OCI-LY7 (cell line): Measurements from ENCODE around the gene CMA1. TPM values are rescaled to one million over a fixed set of nuclear protein-coding genes. Genes with fewer than 3 reads are reported as not detected.
"Not testable (repeated sequence)": the region's sequence is repeated elsewhere in the genome, so short reads cannot be mapped to it uniquely, and the experiment has no call there.

Experiments used
- BruUV-seq: library from RNA; stranded (reverse); fragments of 400-500 nt; replicated peaks from 2 replicates; lab custom pipeline; 2021; lab: Mats Ljungman, UMichigan
- CTCF ChIA-PET: fragments of 300-600 bp; sonication (Branson Sonifier 250); formaldehyde crosslinking; loops from one replicate; lab custom pipeline; 2022; ENCODE audit warnings: antibody characterized with exemption; ENCODE audit not compliant: unreplicated experiment; lab: Charles Lee
- POLR2A ChIA-PET: fragments of 300-600 bp; sonication (Branson Sonifier 250); formaldehyde crosslinking; loops from one replicate; lab custom pipeline; 2022; ENCODE audit warnings: antibody characterized with exemption; lab: Charles Lee
- DNase-seq: peaks from one replicate; pipeline ENCODE4 v3.0.0-alpha.2; 2015; ENCODE audit warnings: low spot score
- H2AFZ ChIP-seq: fragments of 200-600 bp; sonication (generic), shearing (Covaris generic); 2 replicates; pipeline ENCODE4 v1.6.1; 2014; ENCODE audit warnings: mild to moderate bottlenecking, antibody characterized with exemption, low read length, moderate library complexity
- H3K27ac ChIP-seq: fragments of 200-600 bp; sonication (generic); 2 replicates; pipeline ENCODE4 v1.5.1; 2014; ENCODE audit warnings: mixed run types, low read depth, mild to moderate bottlenecking, moderate library complexity, low read length, inconsistent platforms; ENCODE audit not compliant: poor library complexity, severe bottlenecking
- H3K36me3 ChIP-seq: fragments of 200-600 bp; sonication (generic); 2 replicates; pipeline ENCODE4 v1.6.1; 2014; ENCODE audit warnings: mild to moderate bottlenecking, antibody characterized with exemption, low read length, moderate library complexity, mixed read lengths; ENCODE audit not compliant: insufficient read depth
- H3K4me1 ChIP-seq: fragments of 200-600 bp; sonication (generic); 2 replicates; pipeline ENCODE4 v1.5.1; 2014; ENCODE audit warnings: mild to moderate bottlenecking, low read length; ENCODE audit not compliant: insufficient read depth, poor library complexity, severe bottlenecking
- H3K4me2 ChIP-seq: fragments of 200-600 bp; sonication (generic); 2 replicates; pipeline ENCODE4 v1.6.1; 2014; ENCODE audit warnings: mild to moderate bottlenecking, low read length
- H3K4me3 ChIP-seq: fragments of 200-600 bp; sonication (generic); 2 replicates; pipeline ENCODE4 v1.5.1; 2014; ENCODE audit warnings: mild to moderate bottlenecking, low read depth, low read length; ENCODE audit not compliant: poor library complexity, severe bottlenecking
- H3K79me2 ChIP-seq: fragments of 200-600 bp; sonication (generic); 2 replicates; pipeline ENCODE4 v1.6.1; 2016; ENCODE audit warnings: low read depth, mild to moderate bottlenecking, low read length, moderate library complexity, mixed read lengths; ENCODE audit not compliant: insufficient read depth
- H3K9me2 ChIP-seq: fragments of 200-600 bp; sonication (generic); 2 replicates; pipeline ENCODE4 v1.6.1; 2016; ENCODE audit warnings: mild to moderate bottlenecking, low read length, mixed read lengths; ENCODE audit not compliant: insufficient read depth
- H3K9me3 ChIP-seq: fragments of 200-600 bp; sonication (generic); 2 replicates; pipeline ENCODE4 v1.6.1; 2014; ENCODE audit warnings: mild to moderate bottlenecking, mixed run types, low read length, mixed read lengths
- H4K20me1 ChIP-seq: fragments of 200-600 bp; sonication (generic); 2 replicates; pipeline ENCODE4 v1.6.1; 2014; ENCODE audit warnings: mild to moderate bottlenecking, antibody characterized with exemption, low read length, moderate library complexity, mixed read lengths; ENCODE audit not compliant: insufficient read depth
- CTCF ChIP-seq: fragments of 200-600 bp; sonication (generic); conservative IDR thresholded peaks from 2 replicates; pipeline ENCODE4 v1.5.1; 2014; ENCODE audit warnings: mild to moderate bottlenecking, antibody characterized with exemption, low read length, moderate library complexity, mixed read lengths
- EZH2phosphoT487 ChIP-seq: fragments of 200-600 bp; sonication (generic); IDR thresholded peaks from 2 replicates; pipeline ENCODE4 v1.6.1; 2018; ENCODE audit warnings: low read depth, borderline replicate concordance, mild to moderate bottlenecking, mixed run types, antibody characterized with exemption, low read length, moderate library complexity, mixed read lengths
- intact Hi-C: fragments of 100-400 bp; cut with micrococcal nuclease; formaldehyde crosslinking; loops from one replicate; pipeline ENCODE4 v1.10.0; 2022; ENCODE audit not compliant: unreplicated experiment
- total RNA-seq, 2 experiments: library from RNA; depleted of rRNA in 1 of 2; stranded (reverse); fragments of >200 nt in 1 of 2; shearing (Covaris generic) in 1 of 2; gene quantifications; 2 replicates each; pipeline ENCODE4 v1.2.3, GENCODE V29; 2014 to 2022

The CMA1 gene
- total RNA-seq, 2 experiments from 2014 or later: not detected

GRCh38 chr14:24475261-24475660, 32.8 kb downstream of the CMA1 start:
- no peak overlapping the region for H3K4me3 ChIP-seq
- no peaks in the 10 kb centered on the region for H4K20me1 ChIP-seq
- H3K4me1 ChIP-seq: no peaks in the 10 kb centered on the region
- no peak for DNase-seq
- H3K27ac ChIP-seq: no peak overlapping the region
- H3K9me3 ChIP-seq: no peaks in the 10 kb centered on the region
- no peaks in the 10 kb centered on the region for H3K36me3 ChIP-seq
- no peak for TF ChIP-seq EZH2phosphoT487
- no peak for TF ChIP-seq CTCF
- BruUV-seq: no TSS peak
- no peaks in the 10 kb centered on the region for H3K9me2 ChIP-seq
- intact Hi-C loops: no loop called here
- H2AFZ ChIP-seq: no peak overlapping the region
- ChIA-PET POLR2A (interaction anchor here (1.1 to 1.5 kb wide), 2 partner anchors 10 to 192 kb away, joined by 3 read pairs; no protein-coding TSS in a partner anchor), CTCF (no interaction called here)
- H3K79me2 ChIP-seq: no peaks in the 10 kb centered on the region
- H3K4me2 ChIP-seq: no peak overlapping the region

- intact Hi-C loops: no loop called here
- Histone ChIP-seq H3K4me2 (no peak overlapping the region), H2AFZ (no peak overlapping the region), H3K36me3 (no peaks in the 10 kb centered on the region), H4K20me1 (no peaks in the 10 kb centered on the region), H3K4me1 (no peaks in the 10 kb centered on the region), H3K79me2 (no peaks in the 10 kb centered on the region), H3K27ac (no peak overlapping the region), H3K9me3 (no peaks in the 10 kb centered on the region), H3K4me3 (no peak overlapping the region), H3K9me2 (no peaks in the 10 kb centered on the region)
- TF ChIP-seq EZH2phosphoT487 (no peak), CTCF (no peak)
- ChIA-PET CTCF (no interaction called here), POLR2A (no interaction called here)
- no TSS peak for BruUV-seq
- DNase-seq: no peak
These were observed 34.9 kb downstream of the CMA1 start for GRCh38 chr14:24473211-24473610.

- BruUV-seq, H3K4me3 ChIP-seq, CTCF ChIA-PET, H3K9me3 ChIP-seq, H4K20me1 ChIP-seq, H3K79me2 ChIP-seq, DNase-seq, intact Hi-C loops, H3K9me2 ChIP-seq, H3K4me1 ChIP-seq, H2AFZ ChIP-seq, H3K27ac ChIP-seq, H3K4me2 ChIP-seq, H3K36me3 ChIP-seq: not testable (repeated sequence)
- POLR2A ChIA-PET: interaction anchor here (0.6 kb wide), 1 partner anchor 242 kb away, joined by 3 read pairs; no protein-coding TSS in a partner anchor
These were observed 37.6 kb downstream of the CMA1 start for GRCh38 chr14:24470450-24470849.
